HCT116 (cell line): ENCODE measurements around the gene KRT5. TPM values are rescaled to one million over a fixed set of nuclear protein-coding genes. Genes with fewer than 3 reads are reported as not detected.

Source experiments
- ATAC-seq: fragments of 200-7000 bp; cut with Tn5 transposase; 2 replicates; pipeline ENCODE4 v1.9.1; 2020; ENCODE audit warnings: mild to moderate bottlenecking, moderate library complexity
- BruUV-seq: library from RNA; stranded (reverse); fragments of 400-500 nt; replicated peaks from 2 replicates; lab custom pipeline; 2021; lab: Mats Ljungman, UMichigan
- CTCF ChIA-PET: fragments of 300-600 bp; sonication (Branson Sonifier 250); formaldehyde crosslinking; loops from one replicate; lab custom pipeline; 2021; ENCODE audit warnings: antibody characterized with exemption; lab: Charles Lee
- POLR2A ChIA-PET: fragments of 300-600, 350-600 bp; sonication (Branson Sonifier 250); formaldehyde crosslinking; loops from one replicate; lab custom pipeline; 2021; ENCODE audit warnings: antibody characterized with exemption; lab: Charles Lee
- RAD21 ChIA-PET, 2 experiments: fragments of 300-600 bp; sonication (Branson Sonifier 250); formaldehyde crosslinking; loops; one replicate each; lab custom pipeline; 2023; ENCODE audit warnings: low total read pairs in 2 of 2; ENCODE audit not compliant: uncharacterized antibody in 2 of 2, unreplicated experiment in 2 of 2, low non-redundant PET in 1 of 2; lab: Charles Lee
- DNase-seq: peaks from one replicate; pipeline ENCODE4 v3.0.0-alpha.2; 2010; ENCODE audit warnings: low read depth, low spot score
- H2AFZ ChIP-seq: fragments of 200-600 bp; shearing (Covaris generic), sonication (generic); 2 replicates; pipeline ENCODE4 v1.6.1; 2017; ENCODE audit warnings: low read depth, mixed run types, mixed read lengths, antibody characterized with exemption, low read length; ENCODE audit not compliant: poor library complexity, severe bottlenecking
- H3K27ac ChIP-seq: 2 replicates; pipeline ENCODE4 v1.5.1; 2012; ENCODE audit warnings: low read depth, low read length
- H3K27me3 ChIP-seq: fragments of 200-600 bp; sonication (generic); 2 replicates; pipeline ENCODE4 v1.6.1; 2016; ENCODE audit warnings: mixed run types, low read length, mixed read lengths; ENCODE audit not compliant: insufficient read depth
- H3K36me3 ChIP-seq, 2 experiments: fragments of 200-500 bp in 1 of 2; fragments of 200-600 bp in 1 of 2; sonication (Bioruptor generic) in 1 of 2; sonication (generic) in 1 of 2; 2 replicates each; pipeline versions ENCODE4 v1.5.1 to v1.6.1; 2014 to 2016; ENCODE audit warnings: low read length in 2 of 2, inconsistent platforms in 1 of 2, mixed read lengths in 1 of 2, mixed run types in 1 of 2; ENCODE audit not compliant: insufficient read depth in 2 of 2, control insufficient read depth in 1 of 2
- H3K4me1 ChIP-seq, 2 experiments: fragments of 200-600 bp in 1 of 2; sonication (generic) in 1 of 2; 2 replicates each; pipeline versions ENCODE4 v1.5.1 to v1.6.1; 2012 to 2017; ENCODE audit warnings: low read length in 2 of 2, inconsistent platforms in 1 of 2, mild to moderate bottlenecking in 1 of 2, mixed read lengths in 1 of 2, mixed run types in 1 of 2, moderate library complexity in 1 of 2; ENCODE audit not compliant: insufficient read depth in 2 of 2, control insufficient read depth in 1 of 2
- H3K4me2 ChIP-seq: fragments of 200-600 bp; sonication (generic); 2 replicates; pipeline ENCODE4 v1.6.1; 2017; ENCODE audit warnings: mixed run types, low read length, mixed read lengths
- H3K4me3 ChIP-seq, 2 experiments: fragments of 200-600 bp in 1 of 2; sonication (generic) in 1 of 2; replicated peaks in 1 of 2; 2 replicates each; pipeline ENCODE4 v1.5.1; 2011 to 2016; ENCODE audit warnings: low read length in 2 of 2, control low read depth in 1 of 2, low read depth in 1 of 2, mild to moderate bottlenecking in 1 of 2, mixed read lengths in 1 of 2, mixed run types in 1 of 2
- H3K79me2 ChIP-seq: fragments of 200-600 bp; sonication (generic); 2 replicates; pipeline ENCODE4 v1.6.1; 2017; ENCODE audit warnings: mild to moderate bottlenecking, mixed run types, low read length, moderate library complexity, mixed read lengths; ENCODE audit not compliant: insufficient read depth
- H3K9ac ChIP-seq: fragments of 200-600 bp; sonication (generic); 2 replicates; pipeline ENCODE4 v1.6.1; 2016; ENCODE audit warnings: low read length, mixed read lengths
- H3K9me2 ChIP-seq: fragments of 200-600 bp; sonication (generic), shearing (Covaris generic); 2 replicates; pipeline ENCODE4 v1.6.1; 2017; ENCODE audit warnings: mixed run types, mild to moderate bottlenecking, moderate library complexity; ENCODE audit not compliant: insufficient read depth
- H3K9me3 ChIP-seq, 2 experiments: fragments of 200-500 bp in 1 of 2; fragments of 200-600 bp in 1 of 2; sonication (Bioruptor generic) in 1 of 2; sonication (generic) in 1 of 2; 2 replicates each; pipeline ENCODE4 v1.6.1; 2014 to 2017; ENCODE audit warnings: low read length in 2 of 2, mixed read lengths in 2 of 2, inconsistent platforms in 1 of 2, low read depth in 1 of 2, mild to moderate bottlenecking in 1 of 2, mixed run types in 1 of 2, moderate library complexity in 1 of 2; ENCODE audit not compliant: control insufficient read depth in 1 of 2, insufficient read depth in 1 of 2
- H4K20me1 ChIP-seq: fragments of 200-600 bp; sonication (generic), shearing (Covaris generic); 2 replicates; pipeline ENCODE4 v1.6.1; 2017; ENCODE audit warnings: mixed run types, mild to moderate bottlenecking, moderate library complexity; ENCODE audit not compliant: insufficient read depth
- ATF3 ChIP-seq: IDR thresholded peaks from 2 replicates; pipeline ENCODE4 v1.6.1; 2012
- CBX3 ChIP-seq: IDR thresholded peaks from 2 replicates; pipeline ENCODE4 v1.6.1; 2012; ENCODE audit warnings: low read depth
- EGR1 ChIP-seq: IDR thresholded peaks from 2 replicates; pipeline ENCODE4 v1.6.1; 2012; ENCODE audit warnings: low read depth
- ELF1 ChIP-seq: IDR thresholded peaks from 2 replicates; pipeline ENCODE4 v1.6.1; 2012; ENCODE audit warnings: low read depth, borderline replicate concordance
- EZH2phosphoT487 ChIP-seq: fragments of 200-600 bp; IDR thresholded peaks from 2 replicates; pipeline ENCODE4 v1.6.1; 2018; ENCODE audit warnings: antibody characterized with exemption, borderline replicate concordance
- FOSL1 ChIP-seq: IDR thresholded peaks from 2 replicates; pipeline ENCODE4 v1.6.1; 2012; ENCODE audit warnings: low read depth
- MAX ChIP-seq: IDR thresholded peaks from 2 replicates; pipeline ENCODE4 v1.6.1; 2012
- POLR2AphosphoS5 ChIP-seq: IDR thresholded peaks from 2 replicates; pipeline ENCODE4 v1.6.1; 2011; ENCODE audit warnings: mild to moderate bottlenecking, low read depth, low read length, moderate library complexity
- SP1 ChIP-seq: IDR thresholded peaks from 2 replicates; pipeline ENCODE4 v1.6.1; 2012; ENCODE audit warnings: low read depth
- SRF ChIP-seq: IDR thresholded peaks from 2 replicates; pipeline ENCODE4 v1.6.1; 2012; ENCODE audit warnings: low read depth
- TCF7L2 ChIP-seq: IDR thresholded peaks from 2 replicates; pipeline ENCODE4 v1.7.0; 2011; ENCODE audit warnings: borderline replicate concordance, inconsistent platforms; ENCODE audit not compliant: insufficient read depth, insufficient read length; ENCODE audit errors: extremely low read depth
- YY1 ChIP-seq: IDR thresholded peaks from 2 replicates; pipeline ENCODE4 v1.6.1; 2011; ENCODE audit warnings: low read length, low read depth, moderate library complexity, mild to moderate bottlenecking; ENCODE audit not compliant: insufficient replicate concordance; ENCODE audit errors: extremely low read depth
- ZBTB33 ChIP-seq: IDR thresholded peaks from 2 replicates; pipeline ENCODE4 v1.6.1; 2011; ENCODE audit warnings: mild to moderate bottlenecking, low read length, moderate library complexity; ENCODE audit not compliant: insufficient replicate concordance; ENCODE audit errors: extremely low read depth
- ZFX ChIP-seq: fragments of 450-650 bp; IDR thresholded peaks from 2 replicates; pipeline ENCODE4 v1.6.1; 2017
- intact Hi-C: fragments of 100-400 bp; cut with micrococcal nuclease; formaldehyde crosslinking; loops from 2 replicates; pipeline ENCODE4 v1.10.0; 2022
- total RNA-seq: library from RNA; stranded (reverse); gene quantifications from one replicate; pipeline ENCODE4 v1.2.1, GENCODE V29; 2021; ENCODE audit not compliant: unreplicated experiment

The KRT5 gene
- total RNA-seq, 1 experiment from 2014 or later, result 0.44 TPM

GRCh38 chr12:52557476-52557875 lies 37.3 kb upstream of the KRT5 start:
- H3K4me3 ChIP-seq, result no peak overlapping the region
- no peak overlapping the region for H3K4me2 ChIP-seq
- H3K27me3 ChIP-seq, result no peaks in the 10 kb centered on the region
- H3K9ac ChIP-seq, result no peak overlapping the region
- ATAC-seq (no peak), DNase-seq (no peak)
- H3K36me3 ChIP-seq, result no peaks in the 10 kb centered on the region
- ChIA-PET RAD21 (no interaction called here), CTCF (no interaction called here), POLR2A (no interaction called here)
- no peak for TF ChIP-seq CBX3
- no peak for TF ChIP-seq TCF7L2
- no peak for TF ChIP-seq SRF
- TF ChIP-seq SP1, result no peak
- no peak for TF ChIP-seq POLR2AphosphoS5
- no peak for TF ChIP-seq ZFX
- no peak for TF ChIP-seq YY1
- no peak for TF ChIP-seq ELF1
- no peak for TF ChIP-seq ZBTB33
- TF ChIP-seq EGR1, result no peak
- TF ChIP-seq FOSL1, result no peak
- no peak for TF ChIP-seq ATF3
- TF ChIP-seq MAX, result no peak
- TF ChIP-seq EZH2phosphoT487, result no peak
- no peak overlapping the region for H2AFZ ChIP-seq
- no peaks in the 10 kb centered on the region for H3K79me2 ChIP-seq
- H3K27ac ChIP-seq, result no peak overlapping the region
- H4K20me1 ChIP-seq, result no peaks in the 10 kb centered on the region
- H3K4me1 ChIP-seq, result no peaks in the 10 kb centered on the region
- no peaks in the 10 kb centered on the region for H3K9me3 ChIP-seq
- H3K9me2 ChIP-seq, result no peaks in the 10 kb centered on the region
- no TSS peak for BruUV-seq
- intact Hi-C loops, result no loop called here
